Stomach (tissue), 9 donors: ENCODE data around the gene PRR23B. TPM values are rescaled to one million over a fixed set of nuclear protein-coding genes. Genes with fewer than 3 reads are reported as not detected.

Source experiments
- DNase-seq, 2 donors: peaks; one replicate each; pipeline versions ENCODE4 v3.0.0 to v3.0.0-alpha.2; 2013 to 2019
- H3K27ac ChIP-seq, 5 donors: fragments of 200-600 bp in 4 of 5; sonication (generic) in 4 of 5; one replicate each; pipeline ENCODE4 v1.5.1; 2013 to 2019; ENCODE audit warnings: mild to moderate bottlenecking in 1 of 5, moderate library complexity in 1 of 5
- H3K27me3 ChIP-seq, 3 donors: fragments of 200-600 bp; sonication (generic); one replicate each; pipeline ENCODE4 v1.5.1; 2017 to 2019; ENCODE audit warnings: mixed run types in 1 of 3
- H3K36me3 ChIP-seq, 4 donors: fragments of 200-600 bp; sonication (generic); 1 replicate in 3 of 4; 2 replicates in 1 of 4; pipeline ENCODE4 v1.5.1; 2016 to 2019
- H3K4me1 ChIP-seq, 4 donors: fragments of 200-600 bp; sonication (generic); one replicate each; pipeline ENCODE4 v1.5.1; 2016 to 2019
- H3K4me3 ChIP-seq, 4 donors: fragments of 200-600 bp; sonication (generic) in 3 of 4; one replicate each; pipeline ENCODE4 v1.5.1; 2016 to 2019; ENCODE audit warnings: mild to moderate bottlenecking in 1 of 4
- H3K9me3 ChIP-seq, 4 donors: fragments of 200-600 bp; sonication (generic); one replicate each; pipeline ENCODE4 v1.5.1; 2016 to 2019
- EP300 ChIP-seq: sonication (generic); formaldehyde crosslinking; IDR thresholded peaks from one replicate; pipeline ENCODE4 v1.6.1; 2017; ENCODE audit warnings: antibody characterized with exemption
- POLR2A ChIP-seq, 4 donors: fragments of 450-650 bp; IDR thresholded peaks; one replicate each; pipeline ENCODE4 v1.6.1; 2016; ENCODE audit warnings: antibody characterized with exemption in 4 of 4, control low read depth in 2 of 4, mild to moderate bottlenecking in 1 of 4, moderate library complexity in 1 of 4
- POLR2AphosphoS5 ChIP-seq, 3 donors: sonication (generic); formaldehyde crosslinking; IDR thresholded peaks; one replicate each; pipeline ENCODE4 v1.6.1; 2016; ENCODE audit warnings: antibody characterized with exemption in 3 of 3
- whole genome bisulfite sequencing, 5 donors: extraction: QIAGEN DNeasy Blood & Tissue Kit in 3 of 5; methylation state at CpG; one replicate each; pipeline versions ENCODE4 v1.1.5 to v1.1.7; 2013 to 2018; 5-methylcytosine and 5-hydroxymethylcytosine counted together
- intact Hi-C: fragments of 100-400 bp; cut with DNase I; formaldehyde crosslinking; loops from one replicate; pipeline ENCODE4 v1.15.1; 2023; ENCODE audit warnings: low total_unique reads
- polyA plus RNA-seq, 3 donors: library from polyadenylated mRNA; stranded (reverse); fragments of 200-250 nt; gene quantifications; one replicate each; pipeline ENCODE4 v1.2.3, GENCODE V29; 2013
- total RNA-seq, 5 donors: library from RNA; depleted of rRNA; stranded (reverse); fragments of >200 nt; gene quantifications; one replicate each; pipeline versions ENCODE4 v1.1.0 to v1.2.3, GENCODE V29; 2014 to 2016
- TF ChIP-seq, protein P1 (sequence below), 7 experiments: fragments of 450-650 bp in 4 of 7; fragments of 200-600 bp in 3 of 7; sonication (generic) in 3 of 7; IDR thresholded peaks; one replicate each; pipeline ENCODE4 v1.5.1; 2016 to 2019; ENCODE audit warnings: antibody characterized with exemption in 7 of 7, control low read depth in 2 of 7, mild to moderate bottlenecking in 1 of 7
- donor health status: healthy with polysubstance abuse.
- donor health status: Bipolar disorder and iron deficiency.
- donor health status: healthy.

The PRR23B gene
- total and polyA plus RNA-seq, 8 donors = not detected

DNA sequence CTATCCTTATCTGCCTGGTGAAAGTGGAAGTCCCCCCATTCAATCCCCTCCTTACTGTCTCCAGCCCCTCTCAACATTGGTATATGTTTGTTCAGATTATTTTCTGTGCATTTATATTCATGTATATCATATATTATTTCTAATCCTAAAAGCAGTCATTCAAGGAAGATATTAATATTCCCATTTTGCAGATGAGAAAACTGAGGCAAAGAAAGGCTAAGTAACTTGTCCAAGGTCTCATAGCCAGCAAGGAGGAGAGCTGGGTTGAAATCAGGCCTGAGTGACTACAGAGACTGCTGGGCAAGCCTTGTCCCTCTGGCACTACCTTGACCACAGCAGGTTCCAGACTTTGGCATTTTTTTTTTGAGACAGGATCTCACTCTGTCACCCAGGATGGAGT lies 44.7 kb downstream of the PRR23B start:
- DNase-seq = no peak
- intact Hi-C loops = no loop called here
- Histone ChIP-seq H3K9me3 (no peaks in the 10 kb centered on the region), H3K4me1 (peaks cover 0 to 6% (median 0%) of the 10 kb centered on the region in 4 donors), H3K27me3 (peaks cover 0 to 11% (median 3%) of the 10 kb centered on the region in 3 donors), H3K4me3 (no peak overlapping the region), H3K27ac (no peak overlapping the region), H3K36me3 (no peaks in the 10 kb centered on the region)
- TF ChIP-seq, protein P1, sequence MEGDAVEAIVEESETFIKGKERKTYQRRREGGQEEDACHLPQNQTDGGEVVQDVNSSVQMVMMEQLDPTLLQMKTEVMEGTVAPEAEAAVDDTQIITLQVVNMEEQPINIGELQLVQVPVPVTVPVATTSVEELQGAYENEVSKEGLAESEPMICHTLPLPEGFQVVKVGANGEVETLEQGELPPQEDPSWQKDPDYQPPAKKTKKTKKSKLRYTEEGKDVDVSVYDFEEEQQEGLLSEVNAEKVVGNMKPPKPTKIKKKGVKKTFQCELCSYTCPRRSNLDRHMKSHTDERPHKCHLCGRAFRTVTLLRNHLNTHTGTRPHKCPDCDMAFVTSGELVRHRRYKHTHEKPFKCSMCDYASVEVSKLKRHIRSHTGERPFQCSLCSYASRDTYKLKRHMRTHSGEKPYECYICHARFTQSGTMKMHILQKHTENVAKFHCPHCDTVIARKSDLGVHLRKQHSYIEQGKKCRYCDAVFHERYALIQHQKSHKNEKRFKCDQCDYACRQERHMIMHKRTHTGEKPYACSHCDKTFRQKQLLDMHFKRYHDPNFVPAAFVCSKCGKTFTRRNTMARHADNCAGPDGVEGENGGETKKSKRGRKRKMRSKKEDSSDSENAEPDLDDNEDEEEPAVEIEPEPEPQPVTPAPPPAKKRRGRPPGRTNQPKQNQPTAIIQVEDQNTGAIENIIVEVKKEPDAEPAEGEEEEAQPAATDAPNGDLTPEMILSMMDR (IDR thresholded peaks at IDR 0.05) = no peak
- TF ChIP-seq POLR2AphosphoS5 (IDR thresholded peaks at IDR 0.05) = no peak
- no peak for TF ChIP-seq POLR2A (IDR thresholded peaks at IDR 0.05)
- no peak for TF ChIP-seq EP300

DNA sequence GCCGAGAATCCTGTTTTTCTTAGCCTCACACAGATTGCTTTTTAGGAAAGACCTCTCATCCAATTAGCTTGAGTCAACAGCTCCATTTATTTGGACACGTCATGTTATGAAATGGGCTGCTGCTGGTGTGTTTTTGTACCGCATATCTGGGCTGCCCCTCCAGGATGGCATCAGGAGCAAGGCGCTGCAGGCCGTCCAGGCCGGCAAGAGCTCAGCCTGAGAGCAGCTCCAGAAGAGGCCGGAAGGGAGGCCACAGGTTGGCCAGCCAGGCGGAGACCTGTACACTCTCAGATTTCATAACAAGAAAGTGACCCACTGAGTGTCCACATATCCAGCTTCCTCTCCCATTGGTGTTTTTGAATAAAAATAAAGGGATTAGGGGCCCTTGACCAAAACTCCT lies 45.4 kb downstream of the PRR23B start:
- Histone ChIP-seq H3K9me3 (no peaks in the 10 kb centered on the region), H3K36me3 (no peaks in the 10 kb centered on the region), H3K27me3 (peaks cover 0 to 18% (median 5%) of the 10 kb centered on the region in 3 donors), H3K4me1 (peaks cover 0 to 6% (median 0%) of the 10 kb centered on the region in 4 donors), H3K27ac (no peak overlapping the region), H3K4me3 (no peak overlapping the region)
- 86 to 93% (median 91%) methylated on average over 8 of the region's 8 CpGs for WGBS, 5 donors
- DNase-seq = no peak
- intact Hi-C loops = no loop called here
- TF ChIP-seq POLR2AphosphoS5 (IDR thresholded peaks at IDR 0.05) (no peak), POLR2A (IDR thresholded peaks at IDR 0.05) (no peak), EP300 (no peak)
- TF ChIP-seq, protein P1 (IDR thresholded peaks at IDR 0.05) = no peak

DNA sequence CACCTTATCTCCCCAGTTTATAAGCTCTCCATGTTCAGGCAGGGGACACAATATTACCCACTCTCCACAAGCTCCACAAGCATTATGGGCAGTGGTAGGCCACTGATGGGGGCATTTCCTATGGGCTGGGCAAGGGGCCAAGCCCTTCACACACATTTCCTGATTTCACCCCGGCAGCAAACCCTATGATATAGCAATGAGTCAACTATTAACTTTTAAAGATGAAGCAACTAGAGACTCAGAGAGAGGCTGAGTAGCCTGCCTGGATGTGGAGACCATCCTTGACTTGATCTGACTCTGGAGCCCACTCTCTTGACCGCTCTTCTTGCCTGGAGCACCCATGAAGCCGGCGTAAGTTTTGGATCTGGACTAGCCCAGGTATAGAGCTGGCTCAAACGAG lies 46.3 kb downstream of the PRR23B start:
- peaks cover 0 to 3% (median 0%) of the 10 kb centered on the region in 4 donors for H3K4me1 ChIP-seq
- WGBS, 5 donors = 73 to 81% (median 77%) methylated on average over 5 of the region's 5 CpGs
- H3K36me3 ChIP-seq = no peaks in the 10 kb centered on the region
- DNase-seq = no peak
- intact Hi-C loops = no loop called here
- no peaks in the 10 kb centered on the region for H3K9me3 ChIP-seq
- no peak overlapping the region for H3K27ac ChIP-seq
- H3K4me3 ChIP-seq = no peak overlapping the region
- peaks cover 0 to 18% (median 5%) of the 10 kb centered on the region in 3 donors for H3K27me3 ChIP-seq
- TF ChIP-seq, protein P1 (IDR thresholded peaks at IDR 0.05) = no peak
- TF ChIP-seq POLR2AphosphoS5 (IDR thresholded peaks at IDR 0.05) = no peak
- TF ChIP-seq EP300 = no peak
- no peak for TF ChIP-seq POLR2A (IDR thresholded peaks at IDR 0.05)

DNA sequence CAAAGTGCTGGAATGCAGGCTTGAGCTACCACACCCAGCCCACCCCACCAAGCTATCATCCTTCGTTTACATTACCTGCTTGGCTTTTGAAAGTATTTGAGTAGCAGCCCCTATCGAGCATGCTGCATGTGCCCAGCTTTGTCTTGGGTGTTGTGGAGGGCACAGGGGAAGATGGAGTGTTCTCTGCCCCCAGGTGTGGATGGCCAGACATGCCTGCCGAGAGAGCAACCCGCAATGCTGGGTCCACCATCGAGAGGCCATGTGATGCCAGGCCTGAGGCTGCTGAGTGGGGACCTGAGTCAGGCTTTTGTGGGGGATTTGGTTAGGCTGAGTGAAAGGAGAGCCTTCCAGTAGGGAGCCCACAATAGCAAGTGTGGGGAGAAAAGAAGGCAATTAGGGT lies 47.8 kb downstream of the PRR23B start:
- TF ChIP-seq, protein P1 (IDR thresholded peaks at IDR 0.05) = no peak
- TF ChIP-seq EP300 (no peak), POLR2AphosphoS5 (IDR thresholded peaks at IDR 0.05) (no peak), POLR2A (IDR thresholded peaks at IDR 0.05) (no peak)
- 73 to 77% (median 76%) methylated on average over 5 of the region's 5 CpGs for WGBS, 5 donors
- Histone ChIP-seq H3K36me3 (no peaks in the 10 kb centered on the region), H3K4me1 (no peaks in the 10 kb centered on the region), H3K9me3 (no peaks in the 10 kb centered on the region), H3K27ac (no peak overlapping the region), H3K27me3 (peaks cover 0 to 22% (median 5%) of the 10 kb centered on the region in 3 donors), H3K4me3 (no peak overlapping the region)
- intact Hi-C loops = no loop called here
- no peak for DNase-seq
